Tibial nerve (tissue), 4 donors: Measurements from ENCODE around the gene ALDH1L1.

Experiments
- CTCF ChIP-seq, 5 experiments: fragments of 200-600 bp in 3 of 5; fragments of 450-650 bp in 2 of 5; sonication (generic) in 3 of 5; IDR thresholded peaks; one replicate each; pipeline ENCODE4 v1.5.1; 2016 to 2019; ENCODE audit warnings: antibody characterized with exemption in 5 of 5, mild to moderate bottlenecking in 3 of 5, moderate library complexity in 2 of 5
- EP300 ChIP-seq, 2 donors: sonication (generic); formaldehyde crosslinking; IDR thresholded peaks; one replicate each; pipeline ENCODE4 v1.6.1; 2017; ENCODE audit warnings: antibody characterized with exemption in 2 of 2, mild to moderate bottlenecking in 1 of 2
- POLR2A ChIP-seq, 2 donors: fragments of 450-650 bp; IDR thresholded peaks; one replicate each; pipeline ENCODE4 v1.6.1; 2017; ENCODE audit warnings: antibody characterized with exemption in 2 of 2, mild to moderate bottlenecking in 2 of 2, moderate library complexity in 2 of 2

GRCh38 chr3:126084768-126085180, 95.6 kb downstream of the ALDH1L1 start:
- TF ChIP-seq CTCF (IDR thresholded peaks at IDR 0.05) (no peak), POLR2A (IDR thresholded peaks at IDR 0.05) (no peak), EP300 (IDR thresholded peaks at IDR 0.05) (no peak)
